HG03025 (cell line): Measurements from ENCODE around the gene RNF144B.
"Not testable (repeated sequence)": the region's sequence is repeated elsewhere in the genome, so short reads cannot be mapped to it uniquely, and the experiment has no call there.

Source experiments
- ATAC-seq: cut with Tn5 transposase; IDR thresholded peaks from one replicate; pipeline ENCODE4 v1.9.1; 2021; ENCODE audit warnings: mild to moderate bottlenecking, moderate library complexity; ENCODE audit not compliant: unreplicated experiment, low FRiP score

Gene RNF144B

DNA sequence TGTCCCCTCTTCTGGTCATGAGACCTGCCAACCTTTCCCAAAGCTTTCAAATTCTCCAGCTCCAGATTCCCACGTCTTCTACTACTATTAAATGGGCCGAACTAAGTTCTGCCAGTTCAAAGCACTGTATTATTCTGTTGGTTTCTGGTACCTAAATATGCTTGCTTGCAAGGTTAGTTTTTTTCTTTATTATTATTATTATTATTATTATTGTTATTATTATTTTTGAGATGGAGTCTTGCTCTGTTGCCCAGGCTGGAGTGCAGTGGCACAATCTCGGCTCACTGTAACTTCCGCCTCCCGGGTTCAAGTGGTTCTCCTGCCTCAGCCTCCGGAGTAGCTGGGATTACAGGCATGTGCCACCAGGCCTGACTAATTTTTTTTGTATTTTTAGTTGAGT is 17.8 kb downstream of the RNF144B start:
- not testable (repeated sequence) for ATAC-seq

DNA sequence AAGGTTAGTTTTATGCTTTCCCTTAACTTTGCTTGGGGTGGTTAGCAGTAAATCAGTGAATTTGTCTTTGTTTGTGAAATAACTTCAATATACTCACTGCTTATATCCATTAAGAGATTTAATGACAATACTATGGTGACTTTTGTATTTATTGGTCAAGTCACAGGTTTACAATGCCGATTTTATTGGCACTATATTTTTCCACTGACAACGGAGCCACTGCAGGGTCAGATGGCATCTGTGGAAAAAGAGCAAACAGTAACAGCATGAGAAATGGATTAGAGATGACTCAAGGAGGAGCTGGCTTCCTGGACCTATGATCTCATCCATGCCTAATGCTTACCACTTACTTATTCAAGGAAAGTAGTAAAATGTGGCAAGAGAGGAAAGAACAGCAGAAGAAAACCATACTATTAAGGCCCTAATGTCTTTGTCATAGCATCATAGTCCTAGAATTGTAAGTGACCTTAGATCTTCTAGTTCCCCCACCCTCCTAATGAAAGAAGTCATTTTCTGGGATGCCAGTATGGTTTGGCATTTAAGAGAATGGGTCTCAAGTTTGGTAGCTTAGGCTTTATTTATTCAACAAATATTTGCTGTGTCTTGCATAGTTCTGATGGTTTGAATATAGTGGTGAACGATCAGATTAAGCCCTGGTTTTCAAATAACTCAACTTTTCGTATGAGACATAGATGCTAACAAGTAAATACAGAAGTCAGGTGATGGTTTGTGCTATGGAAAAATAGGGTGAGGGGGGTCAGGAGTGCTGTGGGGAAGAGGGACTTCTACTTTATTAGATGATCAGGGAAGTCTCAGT is 18.5 kb downstream of the RNF144B start:
- no peak for ATAC-seq

DNA sequence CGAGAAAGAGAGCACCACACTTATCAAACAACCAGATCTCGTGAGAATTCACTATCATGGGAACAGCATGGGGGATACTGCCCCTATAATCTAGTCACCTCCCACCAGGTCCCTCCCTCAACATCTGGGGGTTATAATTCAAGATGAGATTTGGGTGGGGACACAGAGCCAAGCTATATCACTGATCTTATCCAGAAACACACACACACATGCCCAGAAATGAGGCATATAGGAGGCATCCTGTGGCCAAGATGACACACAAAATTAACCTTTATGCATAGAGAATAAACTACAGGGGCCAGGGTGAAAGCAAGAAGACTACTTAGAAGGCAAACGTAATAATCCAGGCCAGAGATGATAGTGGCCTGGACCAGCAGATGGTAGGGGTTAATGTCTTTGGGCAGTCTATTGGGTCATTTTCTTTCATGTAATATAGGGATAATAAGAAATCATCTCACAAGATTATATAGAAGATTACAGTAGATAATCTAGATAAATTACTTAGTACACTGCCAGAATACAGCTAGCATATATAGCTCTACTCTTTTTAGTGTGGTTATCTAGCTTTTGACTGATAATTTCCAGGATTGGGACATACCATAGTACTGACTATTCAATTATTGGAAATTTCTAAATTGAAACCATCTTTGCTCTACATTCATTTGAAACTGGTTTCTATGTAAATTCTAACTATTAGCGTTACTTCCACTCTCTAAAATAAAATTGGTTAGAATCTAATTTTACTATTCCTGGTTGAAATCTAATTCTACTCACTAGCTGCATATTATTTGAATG is 20.0 kb downstream of the RNF144B start:
- ATAC-seq = no peak

DNA sequence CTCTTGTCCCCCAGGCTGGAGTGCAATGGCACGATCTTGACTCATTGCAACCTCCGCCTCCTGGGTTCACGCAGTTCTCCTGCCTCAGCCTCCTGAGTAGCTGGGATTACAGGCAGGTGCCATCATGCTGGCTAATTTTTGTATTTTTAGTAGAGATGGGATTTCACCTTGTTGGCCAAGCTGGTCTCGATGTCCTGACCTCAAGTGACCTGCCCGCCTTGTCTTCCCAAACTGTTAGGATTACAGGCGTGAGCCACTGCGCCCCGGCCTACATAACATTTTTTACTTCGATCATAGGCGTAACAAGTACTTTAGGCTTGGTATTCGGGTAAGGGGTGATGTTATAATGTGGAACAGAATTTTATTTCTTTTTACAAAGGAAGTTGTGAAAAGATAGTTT is 22.5 kb downstream of the RNF144B start:
- ATAC-seq = not testable (repeated sequence)

DNA sequence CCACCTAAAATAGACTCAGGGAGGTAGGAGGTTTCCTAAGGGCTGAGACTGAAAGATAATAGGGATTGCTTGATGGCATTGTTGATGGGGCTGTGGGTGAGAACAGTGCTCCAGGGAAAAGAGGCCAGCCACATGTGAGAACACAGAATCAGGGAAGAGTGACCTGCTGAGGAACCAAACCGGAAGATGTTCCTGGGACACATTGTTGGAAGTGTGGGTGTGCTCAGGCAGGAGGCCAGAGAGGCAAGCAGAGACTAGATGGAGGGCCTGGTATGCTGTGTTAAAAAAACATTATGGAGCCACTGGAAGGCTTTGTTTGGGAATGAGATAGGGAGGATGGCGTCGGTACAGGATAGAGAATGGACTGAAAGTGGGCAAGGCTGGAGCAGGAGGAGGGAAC is 23.3 kb downstream of the RNF144B start:
- ATAC-seq = no peak

DNA sequence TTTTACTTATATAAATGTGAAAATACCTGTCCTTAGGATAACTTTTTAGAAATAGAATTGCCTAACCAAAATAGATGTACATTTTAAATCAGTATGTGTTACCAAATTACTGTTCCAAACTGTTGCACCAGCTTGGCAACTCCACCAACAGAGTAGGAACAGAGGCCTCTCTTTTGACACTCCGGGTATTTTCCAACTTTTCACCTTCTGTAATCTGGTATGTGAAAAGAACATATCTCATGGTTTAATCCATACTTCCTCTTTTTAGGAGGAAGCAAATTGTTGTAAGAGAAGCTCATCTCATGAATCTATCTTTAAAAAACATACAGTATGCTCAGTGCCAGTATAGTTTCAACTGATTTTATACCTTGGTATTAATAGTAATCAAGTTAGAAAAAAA is 24.9 kb downstream of the RNF144B start:
- no peak for ATAC-seq

DNA sequence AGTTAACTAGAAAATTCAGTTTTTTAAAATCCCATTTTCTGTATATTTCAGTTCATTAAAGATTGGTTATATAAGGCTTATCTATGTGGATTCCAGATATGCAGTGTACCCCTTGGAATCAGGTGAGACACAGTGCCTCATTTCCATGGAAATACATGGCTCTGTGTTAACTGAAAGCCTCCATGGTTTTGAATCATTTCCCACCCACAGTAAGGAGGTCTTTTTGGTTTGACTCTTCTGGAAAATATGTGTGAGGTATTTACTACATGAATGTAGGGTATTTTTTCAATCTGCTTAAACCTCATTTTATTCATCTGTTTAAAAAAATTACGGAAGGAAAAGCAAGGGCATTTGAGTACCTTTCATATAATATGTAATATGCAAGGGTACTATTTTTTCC is 25.5 kb downstream of the RNF144B start:
- no peak for ATAC-seq

DNA sequence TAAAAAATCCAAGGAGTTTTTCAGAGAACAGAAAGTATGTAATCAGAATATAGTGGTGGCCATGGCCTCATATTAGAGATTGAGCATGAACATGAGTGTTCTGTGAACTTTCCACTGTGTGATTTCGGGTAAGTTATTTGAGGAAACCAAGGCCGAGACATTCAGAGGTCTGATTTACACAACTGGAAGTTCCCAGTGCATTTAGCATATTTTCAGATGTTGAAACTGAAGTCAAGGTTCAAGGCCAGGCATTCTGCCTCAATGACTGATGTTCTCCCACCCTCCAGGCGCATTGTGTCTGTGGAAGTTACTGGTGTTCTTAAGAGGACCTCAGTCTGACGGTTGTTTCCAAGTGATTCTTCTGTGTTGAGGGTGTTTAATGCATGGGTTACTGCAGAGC is 26.2 kb downstream of the RNF144B start:
- ATAC-seq = no peak

DNA sequence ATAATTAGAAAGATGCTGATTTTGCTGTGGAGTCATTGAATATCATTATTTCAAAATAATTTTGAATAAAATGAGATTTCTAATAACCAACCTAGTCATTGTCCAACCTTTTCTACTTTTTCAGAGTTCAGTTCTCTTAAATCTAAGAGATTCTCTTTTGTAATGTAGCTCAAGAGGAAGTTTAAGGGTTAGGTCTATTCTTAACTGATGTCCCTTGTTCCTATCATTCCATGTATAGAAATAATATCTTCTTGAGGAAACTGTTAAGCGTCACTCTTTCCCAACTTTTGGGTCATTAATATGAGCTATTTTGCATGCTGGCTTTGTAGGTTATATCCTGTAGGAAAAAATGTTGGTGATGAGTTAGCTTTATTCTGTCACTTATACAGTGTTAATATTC is 27.0 kb downstream of the RNF144B start:
- ATAC-seq = no peak

DNA sequence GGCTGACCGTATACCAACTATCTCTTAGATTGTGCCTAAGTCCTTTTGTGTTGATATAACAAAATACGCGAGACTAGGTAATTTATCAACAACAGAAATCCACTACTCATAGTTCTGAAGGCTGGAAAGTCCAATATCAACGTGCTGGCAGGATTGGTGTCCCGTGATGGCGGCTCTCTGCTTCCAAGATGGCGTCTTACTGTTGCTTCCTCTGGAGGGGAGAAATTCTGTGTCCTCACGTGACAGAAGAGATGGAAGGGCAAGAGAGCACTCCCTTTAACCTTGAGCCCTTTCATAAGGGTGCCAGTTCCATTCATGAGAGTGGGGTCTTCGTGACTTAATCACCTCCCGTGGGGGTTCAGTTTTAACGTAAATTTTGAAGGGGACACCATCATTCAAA is 28.1 kb downstream of the RNF144B start:
- ATAC-seq = no peak

DNA sequence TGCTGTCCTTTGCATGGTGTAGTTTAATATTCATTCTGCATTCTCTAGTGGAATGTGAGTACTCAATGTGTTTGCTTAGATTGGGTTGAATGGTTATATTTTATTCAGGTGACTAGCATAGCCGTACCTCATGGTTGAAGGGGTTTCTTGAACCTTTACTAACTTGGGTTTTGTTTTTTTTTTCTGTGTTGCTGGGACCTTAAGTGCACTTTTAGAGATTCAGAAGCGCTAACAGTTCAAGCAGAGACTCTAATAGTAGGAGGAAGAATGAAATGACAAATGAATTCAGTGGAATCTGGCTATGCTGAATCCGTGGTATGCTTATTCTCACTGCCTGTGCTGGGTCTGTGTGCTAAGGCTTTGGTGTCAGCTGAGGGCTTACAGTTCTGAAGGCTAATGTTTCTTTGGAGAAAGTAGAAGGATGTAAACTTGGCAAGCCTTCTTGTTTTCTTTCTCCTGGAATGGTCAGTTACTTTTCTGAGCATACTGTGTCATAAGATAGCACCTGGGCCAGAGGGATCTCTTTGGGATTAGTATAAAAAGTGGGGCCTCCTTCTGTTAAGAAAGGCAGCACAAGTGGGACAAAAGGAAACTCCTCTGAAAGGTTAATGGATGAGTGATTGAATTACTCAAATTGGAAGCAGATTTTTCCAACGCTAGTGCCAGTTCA is 28.7 kb downstream of the RNF144B start:
- no peak for ATAC-seq

DNA sequence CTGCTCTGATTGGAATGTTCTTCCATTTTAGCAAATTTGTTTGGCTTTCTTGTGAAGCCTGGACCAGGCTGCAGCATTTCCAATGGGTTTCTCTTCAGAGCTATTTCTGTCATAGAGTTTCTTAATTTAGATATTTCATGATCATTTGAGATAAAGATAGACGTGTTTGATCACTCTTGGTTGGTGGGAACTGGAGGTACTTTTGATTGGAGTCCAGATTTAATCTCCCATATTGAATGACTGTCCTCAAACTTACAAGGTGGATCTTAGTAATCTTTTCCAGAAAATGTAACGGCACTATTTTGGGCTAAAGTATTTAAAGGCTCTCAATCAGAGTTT is 29.2 kb downstream of the RNF144B start:
- no peak for ATAC-seq

DNA sequence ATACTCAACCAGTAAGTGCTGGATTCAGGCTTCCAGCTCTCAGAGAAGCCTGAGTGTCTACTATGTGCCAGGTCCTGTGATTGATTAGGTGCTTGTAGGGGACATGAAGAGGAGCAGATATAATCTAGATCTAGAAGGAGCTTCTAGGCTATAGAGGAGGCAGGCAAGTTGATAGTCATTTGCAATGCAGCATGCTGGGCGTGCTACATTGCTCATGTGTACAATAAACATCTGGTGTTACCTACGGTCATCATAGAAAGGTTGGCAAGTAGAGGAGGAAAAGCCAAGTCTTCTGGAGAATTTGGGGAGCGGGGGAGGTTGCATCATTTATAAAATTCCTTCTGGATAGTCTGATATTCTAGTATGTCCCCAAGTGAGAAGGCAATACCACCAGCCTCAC is 33.2 kb downstream of the RNF144B start:
- no peak for ATAC-seq

DNA sequence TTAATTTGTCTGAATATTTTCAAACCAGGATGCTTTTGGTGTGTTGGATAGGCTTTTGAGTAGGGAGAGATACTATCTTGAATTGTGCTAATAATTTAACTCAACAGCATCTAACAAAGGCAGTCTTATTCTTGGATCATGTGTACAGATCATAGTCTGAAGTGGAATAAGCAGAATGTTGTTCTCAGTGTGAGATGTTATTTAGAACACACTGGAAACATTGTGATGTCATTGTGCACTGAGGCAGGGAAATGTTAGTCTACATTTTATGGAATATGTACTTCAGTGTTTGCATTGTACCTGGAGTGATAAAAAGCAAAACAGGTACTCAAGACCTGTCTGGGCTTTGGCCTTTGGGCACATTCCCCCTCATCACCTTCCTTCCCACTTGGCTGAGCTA is 35.0 kb downstream of the RNF144B start:
- no peak for ATAC-seq

DNA sequence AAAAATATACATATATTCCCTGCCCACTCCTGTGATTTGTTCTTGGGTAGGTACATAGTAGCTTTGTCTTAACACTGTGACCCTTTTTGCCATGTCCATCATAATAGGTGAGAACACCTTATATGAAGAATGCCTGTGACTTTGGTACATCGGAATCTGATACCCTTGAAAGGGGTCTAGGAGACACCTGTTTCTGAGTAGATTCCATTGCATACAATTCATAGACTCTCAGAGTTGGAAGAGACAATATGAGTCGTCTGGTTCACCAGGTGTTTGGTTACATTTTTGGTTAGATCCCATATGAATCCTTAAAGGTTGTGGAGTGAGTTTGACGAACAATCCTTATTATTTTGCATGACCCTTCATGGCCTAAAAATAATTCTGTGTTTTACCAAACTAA is 36.3 kb downstream of the RNF144B start:
- ATAC-seq = no peak

DNA sequence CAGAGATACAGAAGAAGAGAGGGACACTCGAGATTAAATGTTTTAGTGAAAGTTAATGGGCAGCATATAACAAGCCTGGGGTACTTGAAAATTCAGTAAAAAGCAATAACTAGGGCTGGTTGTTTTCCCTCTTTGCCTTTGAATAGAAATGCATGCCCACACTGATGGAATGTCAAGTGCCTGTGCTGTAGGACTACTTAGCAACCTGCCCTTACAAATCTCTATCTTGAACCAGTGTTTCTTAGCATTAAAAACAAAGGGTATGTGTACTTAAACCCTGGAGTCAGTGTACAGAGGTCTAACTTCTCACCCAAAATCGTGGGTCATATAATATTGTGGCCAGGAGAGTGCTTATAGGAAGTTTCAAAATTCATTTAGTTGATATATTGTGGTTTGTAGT is 37.1 kb downstream of the RNF144B start:
- no peak for ATAC-seq

DNA sequence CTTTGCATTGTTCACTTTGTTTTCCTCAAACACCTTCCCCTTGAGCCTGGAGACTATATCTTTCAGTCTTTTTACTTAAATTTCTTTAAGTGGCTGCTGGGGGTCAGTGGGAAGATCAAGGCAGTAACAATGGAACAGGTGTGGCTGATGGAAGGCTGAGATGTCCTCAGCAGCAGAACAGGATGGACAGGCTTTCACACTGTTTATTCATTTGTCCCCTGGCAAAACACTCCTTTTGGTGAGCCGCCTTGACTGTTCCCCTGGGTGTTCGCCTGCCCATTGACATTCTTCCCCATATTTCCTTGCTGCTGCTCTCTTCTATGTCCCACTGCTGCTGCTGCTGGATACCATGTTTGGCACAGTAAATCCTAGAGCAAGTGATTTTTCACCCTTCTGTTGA is 38.1 kb downstream of the RNF144B start:
- ATAC-seq = no peak

DNA sequence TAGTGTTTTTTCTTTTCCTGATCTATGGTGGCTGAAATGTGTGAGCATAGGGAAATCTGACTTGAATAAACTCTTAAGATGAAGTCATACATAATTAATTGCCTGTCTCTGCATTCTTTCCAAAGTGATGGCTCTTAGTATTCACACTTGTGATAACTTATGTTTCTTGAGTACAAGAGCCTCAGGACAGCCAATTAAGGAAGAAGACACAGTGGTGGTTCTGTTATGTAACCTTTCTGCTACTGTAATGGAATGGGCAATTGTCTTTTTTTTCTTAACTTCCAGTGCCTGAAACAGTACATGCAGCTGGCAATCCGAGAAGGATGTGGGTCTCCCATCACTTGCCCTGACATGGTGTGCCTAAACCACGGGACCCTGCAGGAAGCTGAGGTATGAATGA is 40.1 kb downstream of the RNF144B start:
- ATAC-seq = no peak

DNA sequence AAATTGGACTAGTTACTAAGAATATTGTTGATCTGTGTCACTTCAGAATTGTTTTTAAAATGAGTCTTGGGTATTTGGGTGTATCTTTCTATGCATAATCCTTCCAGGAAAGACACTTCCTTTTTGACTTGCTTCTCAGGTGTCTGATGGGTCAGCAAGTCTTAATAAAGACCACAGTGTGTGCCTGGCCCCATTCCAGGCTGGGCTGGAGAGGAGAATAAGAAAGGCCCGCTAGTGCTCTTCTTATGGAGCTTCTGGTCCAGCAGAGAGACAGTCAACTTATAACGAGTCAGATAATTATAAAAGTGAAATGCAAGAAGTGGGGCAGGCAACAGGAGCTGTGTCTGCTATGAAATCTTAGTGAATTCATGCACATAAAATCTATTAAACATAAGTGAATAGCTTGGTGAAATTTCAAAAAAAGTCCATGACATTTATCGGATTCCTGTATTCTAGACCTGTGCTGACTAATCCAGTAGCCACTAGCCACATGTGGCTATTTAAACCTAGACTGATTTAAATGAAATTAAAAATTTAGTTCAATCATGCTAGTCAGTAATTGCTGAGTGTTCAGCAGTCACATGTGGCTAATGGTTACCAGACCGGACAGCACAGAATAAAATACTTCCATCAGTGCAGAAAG is 42.6 kb downstream of the RNF144B start:
- no peak for ATAC-seq

DNA sequence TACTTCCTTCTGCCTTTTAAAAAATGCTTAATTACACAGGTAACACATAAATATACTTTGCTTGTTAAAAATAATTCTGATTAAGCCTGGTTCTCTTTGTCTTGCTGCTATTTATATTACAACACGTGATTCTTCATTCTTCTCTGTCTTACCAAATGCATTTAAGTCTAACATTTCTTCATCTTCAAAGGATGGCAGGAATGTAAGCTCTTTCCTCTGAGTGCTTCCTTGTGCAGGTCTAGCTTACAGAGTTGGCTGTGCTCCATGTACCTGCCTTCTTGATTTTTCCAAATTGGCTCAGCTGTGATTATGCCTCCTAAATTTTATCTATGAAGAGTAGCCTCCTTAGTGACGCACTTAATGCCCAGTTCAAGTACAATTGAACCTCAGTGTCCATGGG is 44.4 kb downstream of the RNF144B start:
- no peak for ATAC-seq

DNA sequence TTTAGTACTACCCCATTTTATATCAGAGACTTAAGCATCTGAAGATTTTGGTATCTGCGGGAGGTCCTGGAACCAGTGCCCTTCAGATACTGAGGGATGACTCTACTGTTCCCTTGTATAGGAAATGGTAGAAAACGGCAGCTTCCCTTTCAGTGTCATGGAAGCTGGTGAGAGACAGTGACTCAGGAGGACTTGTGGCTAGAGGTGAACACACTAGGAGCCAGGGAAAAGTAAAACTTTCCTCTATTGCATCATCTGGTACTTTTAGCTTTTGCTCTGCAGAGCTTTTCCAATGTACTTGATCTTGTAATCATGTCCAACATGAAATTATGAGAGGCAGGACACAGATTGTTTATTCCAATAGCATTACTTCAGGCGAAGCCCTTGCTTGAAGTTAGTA is 45.0 kb downstream of the RNF144B start:
- no peak for ATAC-seq
